ENCODE data around the gene SBF2.

Gene SBF2

GRCh38 chr11:10029386-10030121 is 264.5 kb downstream of the SBF2 start:
- no peak overlapping the region for H3K4me2 ChIP-seq (ENCODE audit: low read depth, low read length, poor library complexity, severe bottlenecking)
- no peak overlapping the region for H3K4me3 ChIP-seq (ENCODE audit: insufficient read depth, low read length, poor library complexity, severe bottlenecking)
- H3K9me2 ChIP-seq (replicated peaks; ENCODE audit: insufficient read depth, low read length), result no peaks in the 10 kb centered on the region
- no peak overlapping the region for H3K27ac ChIP-seq (ENCODE audit: low read depth, low read length)
- no peaks in the 10 kb centered on the region for H3K9me3 ChIP-seq (ENCODE audit: insufficient read depth, low read length)
- no peak overlapping the region for H2AFZ ChIP-seq (ENCODE audit: low read depth, low read length, severe bottlenecking)
- no peaks in the 10 kb centered on the region for H3K36me3 ChIP-seq (ENCODE audit: low read length)
- no peak overlapping the region for H3K9ac ChIP-seq (ENCODE audit: low read length)
- H3K79me2 ChIP-seq (ENCODE audit: insufficient read depth, low read length), result no peaks in the 10 kb centered on the region
- TF ChIP-seq CTCF (IDR thresholded peaks at IDR 0.05; ENCODE audit: insufficient read depth, low read length, poor library complexity, severe bottlenecking) (no peak), EZH2phosphoT487 (conservative IDR thresholded peaks at IDR 0.05; ENCODE audit: low read length) (no peak)
- H3F3A ChIP-seq (ENCODE audit: insufficient read depth), result no peaks in the 10 kb centered on the region
- no peaks in the 10 kb centered on the region for H4K20me1 ChIP-seq (ENCODE audit: low read depth, low read length)
- no peaks in the 10 kb centered on the region for H3K27me3 ChIP-seq (ENCODE audit: low read length)

DNA sequence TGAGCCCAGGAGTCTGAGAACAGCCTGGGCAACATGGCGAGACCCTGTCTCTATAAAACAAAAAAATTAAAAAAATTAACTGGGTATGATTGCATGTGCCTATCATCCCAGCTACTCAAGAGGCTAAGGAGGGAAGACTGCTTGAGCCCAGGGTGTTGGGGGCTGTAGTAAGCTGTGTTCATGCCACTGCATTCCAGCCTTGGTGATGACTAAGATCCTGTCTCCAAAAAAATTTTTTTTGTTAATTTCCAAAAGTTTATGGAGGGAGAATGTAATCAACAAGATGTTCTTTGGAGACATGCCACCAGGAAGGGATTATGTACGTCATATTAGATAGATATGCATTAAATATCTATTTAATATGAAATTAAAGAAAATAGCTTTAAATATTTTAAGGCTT is 267.5 kb downstream of the SBF2 start:
- Histone ChIP-seq H3K79me2 (ENCODE audit: insufficient read depth, low read length) (no peaks in the 10 kb centered on the region), H3K9me3 (ENCODE audit: insufficient read depth, low read length) (no peaks in the 10 kb centered on the region), H3F3A (ENCODE audit: insufficient read depth) (no peaks in the 10 kb centered on the region), H3K4me2 (ENCODE audit: low read depth, low read length, poor library complexity, severe bottlenecking) (no peak overlapping the region), H3K27ac (ENCODE audit: low read depth, low read length) (no peak overlapping the region), H3K36me3 (ENCODE audit: low read length) (no peaks in the 10 kb centered on the region), H3K4me3 (ENCODE audit: insufficient read depth, low read length, poor library complexity, severe bottlenecking) (no peak overlapping the region), H3K9me2 (replicated peaks; ENCODE audit: insufficient read depth, low read length) (no peaks in the 10 kb centered on the region), H3K9ac (ENCODE audit: low read length) (no peak overlapping the region), H4K20me1 (ENCODE audit: low read depth, low read length) (no peaks in the 10 kb centered on the region), H3K27me3 (ENCODE audit: low read length) (no peaks in the 10 kb centered on the region), H2AFZ (ENCODE audit: low read depth, low read length, severe bottlenecking) (no peak overlapping the region)
- TF ChIP-seq CTCF (IDR thresholded peaks at IDR 0.05; ENCODE audit: insufficient read depth, low read length, poor library complexity, severe bottlenecking) (no peak), EZH2phosphoT487 (conservative IDR thresholded peaks at IDR 0.05; ENCODE audit: low read length) (no peak)

GRCh38 chr11:10023212-10023611 is 270.8 kb downstream of the SBF2 start:
- Histone ChIP-seq H3K4me3 (ENCODE audit: insufficient read depth, low read length, poor library complexity, severe bottlenecking) (no peak overlapping the region), H4K20me1 (ENCODE audit: low read depth, low read length) (no peaks in the 10 kb centered on the region), H2AFZ (ENCODE audit: low read depth, low read length, severe bottlenecking) (no peak overlapping the region), H3K4me2 (ENCODE audit: low read depth, low read length, poor library complexity, severe bottlenecking) (no peak overlapping the region), H3K27me3 (ENCODE audit: low read length) (no peaks in the 10 kb centered on the region), H3K9me2 (replicated peaks; ENCODE audit: insufficient read depth, low read length) (no peaks in the 10 kb centered on the region), H3K27ac (ENCODE audit: low read depth, low read length) (no peak overlapping the region), H3K9me3 (ENCODE audit: insufficient read depth, low read length) (no peaks in the 10 kb centered on the region), H3K36me3 (ENCODE audit: low read length) (no peaks in the 10 kb centered on the region), H3K79me2 (ENCODE audit: insufficient read depth, low read length) (no peaks in the 10 kb centered on the region), H3F3A (ENCODE audit: insufficient read depth) (no peaks in the 10 kb centered on the region), H3K9ac (ENCODE audit: low read length) (no peak overlapping the region)
- TF ChIP-seq EZH2phosphoT487 (conservative IDR thresholded peaks at IDR 0.05; ENCODE audit: low read length) (no peak), CTCF (IDR thresholded peaks at IDR 0.05; ENCODE audit: insufficient read depth, low read length, poor library complexity, severe bottlenecking) (no peak)

Measured in SU-DHL-6 (cell line).